Frontal cortex (tissue), 4 donors: ENCODE data around the gene CBX2. TPM values are rescaled to one million over a fixed set of nuclear protein-coding genes. Genes with fewer than 3 reads are reported as not detected.

Experiments
- DNase-seq, 2 donors: peaks; one replicate each; pipeline ENCODE4 v3.0.0; 2012; ENCODE audit warnings: low spot score in 2 of 2
- FAIRE-seq: peaks from 2 replicates; lab custom pipeline; 2012; peaks lifted over from hg19 to GRCh38; lab: Jason Lieb, UNC
- total RNA-seq: library from RNA; depleted of rRNA; stranded (reverse); fragments of >200 nt; gene quantifications from one replicate; pipeline ENCODE4 v1.2.3, GENCODE V29; 2014
- donor health status: control.
- donor health status: control.
- donor health status: control.

The CBX2 gene
- total RNA-seq, 1 donor from 2014 or later: 6.1 TPM

- DNase-seq: no peak
- no peak for FAIRE-seq
These were observed 6.5 kb downstream of the CBX2 start for GRCh38 chr17:79784353-79785016.

GRCh38 chr17:79785017-79785899 lies 7.3 kb downstream of the CBX2 start:
- FAIRE-seq (no peak), DNase-seq (no peak)

GRCh38 chr17:79785900-79786810 lies 8.2 kb downstream of the CBX2 start:
- no peak for FAIRE-seq

GRCh38 chr17:79786930-79787643 lies 9.1 kb downstream of the CBX2 start:
- FAIRE-seq (no peak), DNase-seq (no peak)

More at GRCh38 chr17:79785900-79786810, 8.2 kb downstream of the CBX2 start:
- no peak for DNase-seq

- no peak for FAIRE-seq
- no peak for DNase-seq
These were observed 10.5 kb downstream of the CBX2 start for GRCh38 chr17:79788455-79788854.

GRCh38 chr17:79788989-79789942 lies 11.3 kb downstream of the CBX2 start:
- FAIRE-seq (no peak), DNase-seq (no peak)

GRCh38 chr17:79789943-79790804 lies 12.2 kb downstream of the CBX2 start:
- DNase-seq (peak; percentile 89 to 90), FAIRE-seq (no peak)

- no peak for DNase-seq
- no peak for FAIRE-seq
These were observed 13.1 kb downstream of the CBX2 start for GRCh38 chr17:79790805-79791734.

GRCh38 chr17:79791735-79792161 lies 13.8 kb downstream of the CBX2 start:
- DNase-seq: no peak
- no peak for FAIRE-seq

- FAIRE-seq (no peak), DNase-seq (no peak)
These were observed 14.5 kb downstream of the CBX2 start for GRCh38 chr17:79792341-79792871.

GRCh38 chr17:79792984-79793923 lies 15.3 kb downstream of the CBX2 start:
- no peak for FAIRE-seq
- no peak for DNase-seq

GRCh38 chr17:79793924-79794304 lies 16.0 kb downstream of the CBX2 start:
- DNase-seq: no peak
- no peak for FAIRE-seq

GRCh38 chr17:79794659-79795511 lies 16.9 kb downstream of the CBX2 start:
- DNase-seq: no peak
- no peak for FAIRE-seq

- FAIRE-seq: no peak
- no peak for DNase-seq
These were observed 18.0 kb downstream of the CBX2 start for GRCh38 chr17:79795795-79796443.
